CD4-positive, CD25-positive, alpha-beta regulatory T cell (primary cell): Measurements from ENCODE around the gene FAM107B. TPM values are rescaled to one million over a fixed set of nuclear protein-coding genes. Genes with fewer than 3 reads are reported as not detected.

Experiments
- ATAC-seq, 2 donors: fragments of 150-1000 bp; cut with Tn5 transposase; one replicate each; pipeline ENCODE4 v1.10.0; 2021; ENCODE audit warnings: low read depth in 2 of 2, moderate number of reproducible peaks in 2 of 2, moderate library complexity in 1 of 2
- DNase-seq, 3 donors: peaks; one replicate each; pipeline versions ENCODE4 v3.0.0 to v3.0.0-alpha.2; 2012 to 2022; ENCODE audit warnings: mixed read lengths in 1 of 3
- H3K27ac ChIP-seq: one replicate; pipeline ENCODE4 v1.7.0; 2013; ENCODE audit warnings: mild to moderate bottlenecking, low read length; ENCODE audit not compliant: insufficient read depth, poor library complexity, severe bottlenecking
- H3K27me3 ChIP-seq: one replicate; pipeline ENCODE4 v1.7.0; 2013; ENCODE audit warnings: low read length; ENCODE audit not compliant: control insufficient read depth, insufficient read depth
- H3K36me3 ChIP-seq: one replicate; pipeline ENCODE4 v1.7.0; 2013; ENCODE audit warnings: mild to moderate bottlenecking, low read length, moderate library complexity; ENCODE audit not compliant: control insufficient read depth, insufficient read depth
- H3K4me1 ChIP-seq: 2 replicates; pipeline ENCODE4 v1.7.0; 2013; ENCODE audit warnings: mild to moderate bottlenecking, low read length; ENCODE audit not compliant: insufficient read depth, control insufficient read depth, poor library complexity, severe bottlenecking
- H3K4me3 ChIP-seq: one replicate; pipeline ENCODE4 v1.7.0; 2013; ENCODE audit warnings: low read depth, mild to moderate bottlenecking, low read length, moderate library complexity
- H3K9me3 ChIP-seq, 2 experiments: 1 replicate in 1 of 2; 2 replicates in 1 of 2; pipeline ENCODE4 v1.7.0; 2013; ENCODE audit warnings: low read length in 2 of 2, mild to moderate bottlenecking in 1 of 2, moderate library complexity in 1 of 2; ENCODE audit not compliant: control insufficient read depth in 2 of 2
- H3K27ac Mint-ChIP-seq, 3 donors: one replicate each; pipeline ENCODE4 v1.8.0; 2020 to 2022; ENCODE audit warnings: mild to moderate bottlenecking in 3 of 3, mixed read lengths in 3 of 3, moderate library complexity in 2 of 3
- H3K27me3 Mint-ChIP-seq: one replicate; pipeline ENCODE4 v1.8.0; 2022; ENCODE audit warnings: mild to moderate bottlenecking, mixed read lengths
- H3K36me3 Mint-ChIP-seq: one replicate; pipeline ENCODE4 v1.8.0; 2020; ENCODE audit warnings: mixed read lengths
- H3K4me1 Mint-ChIP-seq, 4 donors: one replicate each; pipeline ENCODE4 v1.8.0; 2020 to 2022; ENCODE audit warnings: mixed read lengths in 4 of 4, mild to moderate bottlenecking in 1 of 4
- H3K4me3 Mint-ChIP-seq, 4 donors: one replicate each; pipeline ENCODE4 v1.8.0; 2020 to 2022; ENCODE audit warnings: mild to moderate bottlenecking in 4 of 4, mixed read lengths in 4 of 4, moderate library complexity in 3 of 4
- H3K9me3 Mint-ChIP-seq, 7 donors: one replicate each; pipeline ENCODE4 v1.8.0; 2020 to 2022; ENCODE audit warnings: mixed read lengths in 7 of 7, mild to moderate bottlenecking in 3 of 7, moderate library complexity in 2 of 7
- polyA plus RNA-seq, 4 donors: library from polyadenylated mRNA; unstranded; fragments of 300-500 nt; fragmentation: Illumina TruSeq; gene quantifications; one replicate each; pipeline ENCODE4 v1.2.3, GENCODE V29; 2021
- total RNA-seq: library from RNA; stranded (reverse); gene quantifications from one replicate; pipeline ENCODE4 v1.2.3, GENCODE V29; 2022

FAM107B gene
- total and polyA plus RNA-seq, 5 donors from 2014 or later: 202 to 327 (median 296) TPM

GRCh38 chr10:14669576-14669975 lies 105.1 kb downstream of the FAM107B start:
- peaks cover 3% of the 10 kb centered on the region for H3K36me3 Mint-ChIP-seq

GRCh38 chr10:14667781-14668180 lies 106.9 kb downstream of the FAM107B start:
- Histone ChIP-seq H3K9me3 (peaks cover 0 to 10% of the 10 kb centered on the region in 2 experiments), H3K36me3 (no peaks in the 10 kb centered on the region), H3K27ac (no peak overlapping the region), H3K27me3 (peaks cover 1% of the 10 kb centered on the region), H3K4me1 (no peaks in the 10 kb centered on the region), H3K4me3 (no peak overlapping the region)
- H3K9me3 Mint-ChIP-seq: peaks cover 0 to 12% (median 6%) of the 10 kb centered on the region in 7 donors
- no peaks in the 10 kb centered on the region for H3K27me3 Mint-ChIP-seq
- H3K27ac Mint-ChIP-seq: no peak overlapping the region
- no peak for DNase-seq
- ATAC-seq: no peak
- no peak overlapping the region for H3K4me3 Mint-ChIP-seq
- H3K4me1 Mint-ChIP-seq: peaks cover 0 to 9% (median 0%) of the 10 kb centered on the region in 4 donors
- peaks cover 3% of the 10 kb centered on the region for H3K36me3 Mint-ChIP-seq

More at GRCh38 chr10:14669576-14669975, 105.1 kb downstream of the FAM107B start:
- DNase-seq (no peak), ATAC-seq (no peak)
- H3K4me1 ChIP-seq: no peaks in the 10 kb centered on the region
- no peaks in the 10 kb centered on the region for H3K27me3 Mint-ChIP-seq
- peaks cover 0 to 10% (median 0%) of the 10 kb centered on the region in 4 donors for H3K4me1 Mint-ChIP-seq
- H3K36me3 ChIP-seq: no peaks in the 10 kb centered on the region
- peaks cover 0 to 12% (median 6%) of the 10 kb centered on the region in 7 donors for H3K9me3 Mint-ChIP-seq
- H3K27me3 ChIP-seq: peaks cover 3% of the 10 kb centered on the region
- H3K27ac Mint-ChIP-seq: no peak overlapping the region
- no peak overlapping the region for H3K4me3 ChIP-seq
- H3K9me3 ChIP-seq: peaks cover 0 to 10% of the 10 kb centered on the region in 2 experiments
- no peak overlapping the region for H3K27ac ChIP-seq
- H3K4me3 Mint-ChIP-seq: no peak overlapping the region

- no peaks in the 10 kb centered on the region for H3K27me3 ChIP-seq
- H3K4me3 Mint-ChIP-seq: no peak overlapping the region
- peaks cover 0 to 10% of the 10 kb centered on the region in 2 experiments for H3K9me3 ChIP-seq
- H3K36me3 ChIP-seq: no peaks in the 10 kb centered on the region
- H3K4me1 ChIP-seq: no peaks in the 10 kb centered on the region
- no peak overlapping the region for H3K27ac Mint-ChIP-seq
- no peak overlapping the region for H3K27ac ChIP-seq
- peaks cover 3% of the 10 kb centered on the region for H3K36me3 Mint-ChIP-seq
- no peaks in the 10 kb centered on the region for H3K27me3 Mint-ChIP-seq
- H3K9me3 Mint-ChIP-seq: peaks cover 0 to 12% (median 6%) of the 10 kb centered on the region in 7 donors
- DNase-seq: no peak
- peaks cover 0 to 6% (median 0%) of the 10 kb centered on the region in 4 donors for H3K4me1 Mint-ChIP-seq
- no peak for ATAC-seq
- H3K4me3 ChIP-seq: no peak overlapping the region
Measured at GRCh38 chr10:14667280-14667679, 107.4 kb downstream of the FAM107B start.

DNA sequence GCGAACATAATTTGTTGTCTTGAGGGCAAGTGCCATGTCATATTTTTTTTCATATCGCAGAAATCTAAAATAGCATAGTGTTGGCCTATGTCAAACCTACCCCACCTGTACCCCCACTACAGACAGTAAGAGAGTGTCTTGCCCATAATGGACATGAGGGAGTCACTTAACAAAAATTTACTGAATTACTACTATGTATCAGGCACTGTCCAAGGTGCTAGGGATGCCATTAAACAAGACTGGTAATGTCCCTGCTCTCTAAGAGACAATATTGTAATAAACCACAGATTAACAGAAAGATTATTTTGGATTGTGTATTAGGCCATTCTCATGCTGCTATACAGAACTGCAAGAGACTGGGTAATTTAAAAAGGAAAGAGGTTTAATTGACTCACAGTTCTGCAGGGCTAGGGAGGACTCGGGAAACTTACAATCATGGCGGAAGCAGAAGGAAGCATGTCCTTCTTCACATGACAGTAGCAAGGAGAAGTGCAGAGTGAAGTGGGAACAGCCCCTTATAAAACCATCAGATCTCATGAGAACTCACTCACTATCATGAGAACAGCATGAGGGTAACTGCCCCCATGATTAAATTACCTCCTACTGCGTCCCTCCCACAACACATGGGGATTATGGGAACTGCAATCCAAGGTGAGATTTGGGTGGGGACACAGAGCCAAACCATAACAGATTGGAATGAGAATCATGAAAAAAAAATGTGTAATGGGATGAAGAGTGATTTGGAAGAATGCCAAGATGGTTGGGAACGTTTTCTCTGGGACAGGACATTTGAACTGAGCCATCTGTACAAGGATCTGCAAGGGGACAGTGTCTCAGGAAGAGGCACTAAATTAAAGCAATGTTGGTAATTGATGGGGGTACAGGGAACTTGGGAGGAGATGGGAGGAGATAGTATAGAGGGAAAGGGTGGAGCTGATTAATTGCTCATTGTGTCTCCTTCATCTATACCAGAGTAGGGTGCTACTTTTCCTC lies 108.5 kb downstream of the FAM107B start:
- H3K4me1 Mint-ChIP-seq: peaks cover 5 to 7% (median 6%) of the 10 kb centered on the region in 4 donors
- ATAC-seq: no peak
- Histone ChIP-seq H3K9me3 (peaks cover 0 to 10% of the 10 kb centered on the region in 2 experiments), H3K27ac (no peak overlapping the region), H3K4me1 (no peaks in the 10 kb centered on the region), H3K27me3 (no peaks in the 10 kb centered on the region), H3K36me3 (no peaks in the 10 kb centered on the region), H3K4me3 (no peak overlapping the region)
- H3K36me3 Mint-ChIP-seq: peaks cover 3% of the 10 kb centered on the region
- peaks cover 0 to 12% (median 6%) of the 10 kb centered on the region in 7 donors for H3K9me3 Mint-ChIP-seq
- DNase-seq: no peak
- no peaks in the 10 kb centered on the region for H3K27me3 Mint-ChIP-seq
- no peak overlapping the region for H3K4me3 Mint-ChIP-seq
- H3K27ac Mint-ChIP-seq: no peak overlapping the region

GRCh38 chr10:14665304-14665703 lies 109.4 kb downstream of the FAM107B start:
- Mint-ChIP-seq H3K4me3 (no peak overlapping the region), H3K27ac (no peak overlapping the region)
- DNase-seq: no peak

GRCh38 chr10:14664345-14664744 lies 110.4 kb downstream of the FAM107B start:
- Mint-ChIP-seq H3K9me3 (peaks cover 0 to 12% (median 6%) of the 10 kb centered on the region in 7 donors), H3K27ac (no peak overlapping the region), H3K4me3 (no peak overlapping the region), H3K36me3 (peaks cover 3% of the 10 kb centered on the region), H3K4me1 (peaks cover 15 to 22% (median 20%) of the 10 kb centered on the region in 4 donors), H3K27me3 (no peaks in the 10 kb centered on the region)
- no peak for DNase-seq
- Histone ChIP-seq H3K27me3 (no peaks in the 10 kb centered on the region), H3K36me3 (no peaks in the 10 kb centered on the region), H3K4me1 (peaks cover 11% of the 10 kb centered on the region), H3K9me3 (peaks cover 0 to 10% of the 10 kb centered on the region in 2 experiments), H3K4me3 (no peak overlapping the region), H3K27ac (no peak overlapping the region)
- ATAC-seq: no peak

More at GRCh38 chr10:14665304-14665703, 109.4 kb downstream of the FAM107B start:
- Mint-ChIP-seq H3K27me3 (no peaks in the 10 kb centered on the region), H3K36me3 (peaks cover 3% of the 10 kb centered on the region), H3K4me1 (peaks cover 8 to 13% (median 11%) of the 10 kb centered on the region in 4 donors), H3K9me3 (peaks cover 0 to 12% (median 6%) of the 10 kb centered on the region in 7 donors)
- H3K4me3 ChIP-seq: no peak overlapping the region
- H3K27ac ChIP-seq: no peak overlapping the region
- H3K4me1 ChIP-seq: peaks cover 2% of the 10 kb centered on the region
- H3K9me3 ChIP-seq: peaks cover 0 to 10% of the 10 kb centered on the region in 2 experiments
- ATAC-seq: no peak
- H3K27me3 ChIP-seq: no peaks in the 10 kb centered on the region
- H3K36me3 ChIP-seq: no peaks in the 10 kb centered on the region

- peaks cover 0 to 10% of the 10 kb centered on the region in 2 experiments for H3K9me3 ChIP-seq
- ATAC-seq: no peak
- H3K27me3 ChIP-seq: no peaks in the 10 kb centered on the region
- H3K27ac ChIP-seq: no peak overlapping the region
- Mint-ChIP-seq H3K27me3 (no peaks in the 10 kb centered on the region), H3K9me3 (peaks cover 0 to 12% (median 5%) of the 10 kb centered on the region in 7 donors), H3K27ac (no peak overlapping the region), H3K36me3 (peaks cover 3% of the 10 kb centered on the region), H3K4me3 (no peak overlapping the region), H3K4me1 (peaks cover 28 to 40% (median 33%) of the 10 kb centered on the region in 4 donors)
- DNase-seq: no peak
- H3K4me3 ChIP-seq: no peak overlapping the region
- H3K36me3 ChIP-seq: no peaks in the 10 kb centered on the region
- peaks cover 26% of the 10 kb centered on the region for H3K4me1 ChIP-seq
Measured at GRCh38 chr10:14661818-14662217, 112.9 kb downstream of the FAM107B start.
